A673 (cell line): Measurements from ENCODE around the gene THBS2. TPM values are rescaled to one million over a fixed set of nuclear protein-coding genes. Genes with fewer than 3 reads are reported as not detected.

ENCODE experiments used
- BruUV-seq: library from RNA; stranded (reverse); fragments of 400-500 nt; replicated peaks from 2 replicates; lab custom pipeline; 2021; lab: Mats Ljungman, UMichigan
- CTCF ChIA-PET: fragments of 300-600 bp; sonication (Branson Sonifier 250); formaldehyde crosslinking; loops from one replicate; lab custom pipeline; 2022; ENCODE audit warnings: antibody characterized with exemption; lab: Charles Lee
- POLR2A ChIA-PET: fragments of 300-600 bp; sonication (Branson Sonifier 250); formaldehyde crosslinking; loops from one replicate; lab custom pipeline; 2022; ENCODE audit warnings: antibody characterized with exemption; ENCODE audit not compliant: low non-redundant PET; lab: Charles Lee
- DNase-seq: peaks from one replicate; pipeline ENCODE4 v3.0.0-alpha.2; 2015; ENCODE audit warnings: low spot score
- H3K27ac ChIP-seq: fragments of 200-600 bp; sonication (generic); 2 replicates; pipeline ENCODE4 v1.5.1; 2016; ENCODE audit warnings: mixed run types, low read depth, mild to moderate bottlenecking, mixed read lengths, antibody characterized with exemption, low read length; ENCODE audit not compliant: poor library complexity, severe bottlenecking
- H3K27me3 ChIP-seq: fragments of 200-600 bp; sonication (generic); replicated peaks from 2 replicates; pipeline ENCODE4 v1.6.1; 2017; ENCODE audit warnings: mixed run types, low read depth, mild to moderate bottlenecking, mixed read lengths, antibody characterized with exemption, low read length; ENCODE audit not compliant: insufficient read depth, poor library complexity
- H3K36me3 ChIP-seq: fragments of 200-600 bp; sonication (generic); 2 replicates; pipeline ENCODE4 v1.6.1; 2016; ENCODE audit warnings: mixed run types, mild to moderate bottlenecking, mixed read lengths, antibody characterized with exemption, low read length; ENCODE audit not compliant: insufficient read depth, poor library complexity, severe bottlenecking
- H3K4me1 ChIP-seq: fragments of 200-600 bp; sonication (generic); 2 replicates; pipeline ENCODE4 v1.6.1; 2017; ENCODE audit warnings: mixed run types, mild to moderate bottlenecking, mixed read lengths, antibody characterized with exemption, low read length; ENCODE audit not compliant: insufficient read depth, poor library complexity, severe bottlenecking
- H3K4me3 ChIP-seq: fragments of 200-600 bp; sonication (generic); 2 replicates; pipeline ENCODE4 v1.5.1; 2016; ENCODE audit warnings: low read depth, mixed run types, mild to moderate bottlenecking, mixed read lengths, low read length; ENCODE audit not compliant: poor library complexity, severe bottlenecking
- H3K9me3 ChIP-seq: fragments of 200-600 bp; sonication (generic); 2 replicates; pipeline ENCODE4 v1.6.1; 2016; ENCODE audit warnings: mixed run types, low read depth, mild to moderate bottlenecking, mixed read lengths, antibody characterized with exemption, low read length; ENCODE audit not compliant: poor library complexity, severe bottlenecking
- CTCF ChIP-seq: fragments of 300-800, 200-600 bp; sonication (generic); conservative IDR thresholded peaks from 2 replicates; pipeline ENCODE4 v1.5.1; 2017; ENCODE audit warnings: low read depth, mild to moderate bottlenecking, antibody characterized with exemption, low read length, moderate library complexity, mixed read lengths
- EZH2 ChIP-seq: fragments of 200-600 bp; sonication (generic); IDR thresholded peaks from 2 replicates; pipeline ENCODE4 v1.6.1; 2017; ENCODE audit warnings: borderline replicate concordance, low read depth, mild to moderate bottlenecking, mixed read lengths, antibody characterized with exemption, low read length; ENCODE audit not compliant: poor library complexity, severe bottlenecking
- intact Hi-C: fragments of 100-400 bp; cut with micrococcal nuclease; formaldehyde crosslinking; loops from one replicate; pipeline ENCODE4 v1.10.0; 2022; ENCODE audit not compliant: unreplicated experiment
- total RNA-seq: library from RNA; stranded (reverse); gene quantifications from 2 replicates; pipeline ENCODE4 v1.2.3, GENCODE V29; 2021

The THBS2 gene
- total RNA-seq, 1 experiment from 2014 or later: 0.13 TPM

GRCh38 chr6:169269180-169270076 is 15.8 kb upstream of the THBS2 start:
- TF ChIP-seq CTCF (no peak), EZH2 (no peak)
- POLR2A ChIA-PET: no interaction called here
- no TSS peak for BruUV-seq
- H3K27me3 ChIP-seq: no peaks in the 10 kb centered on the region
- intact Hi-C loops: no loop called here
- no peaks in the 10 kb centered on the region for H3K9me3 ChIP-seq
- no peaks in the 10 kb centered on the region for H3K36me3 ChIP-seq
- H3K4me1 ChIP-seq: no peaks in the 10 kb centered on the region
- no peak overlapping the region for H3K27ac ChIP-seq
- CTCF ChIA-PET: no interaction called here
- no peak for DNase-seq
- H3K4me3 ChIP-seq: no peak overlapping the region

DNA sequence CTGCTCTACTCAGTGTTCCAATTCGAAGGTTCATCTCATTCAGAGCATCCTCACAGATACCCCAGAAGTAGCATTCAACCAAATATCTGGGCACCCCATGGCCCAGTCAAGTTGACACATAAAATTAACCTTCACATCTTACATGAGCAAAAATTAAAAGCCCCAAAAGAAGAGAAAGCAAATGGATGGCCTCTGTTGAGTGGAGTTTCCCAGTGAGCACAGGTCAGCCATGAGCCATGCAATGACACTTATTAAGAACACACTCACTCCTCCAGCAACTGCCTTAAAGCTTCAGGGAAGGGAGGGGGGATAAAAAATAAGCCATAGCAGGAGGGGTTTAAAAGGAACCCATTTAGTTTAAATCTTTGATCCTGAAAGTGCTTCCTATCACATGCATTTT is 14.6 kb upstream of the THBS2 start:
- POLR2A ChIA-PET: no interaction called here

More for the DNA sequence above, 14.6 kb upstream of the THBS2 start:
- BruUV-seq: no TSS peak
- Histone ChIP-seq H3K9me3 (no peaks in the 10 kb centered on the region), H3K27me3 (no peaks in the 10 kb centered on the region), H3K4me1 (no peaks in the 10 kb centered on the region), H3K36me3 (no peaks in the 10 kb centered on the region), H3K27ac (no peak overlapping the region), H3K4me3 (no peak overlapping the region)
- TF ChIP-seq CTCF (no peak), EZH2 (no peak)
- CTCF ChIA-PET: no interaction called here
- intact Hi-C loops: no loop called here
- DNase-seq: no peak
